NCI-H510A treated with DMSO at 0.1 percent for 48 hours (cell line): ENCODE data around the gene ADD1.

Experiments
- DNase-seq: peaks from one replicate; lab custom pipeline; 2025; lab: John Stamatoyannopoulos, UW

ADD1 gene

DNA sequence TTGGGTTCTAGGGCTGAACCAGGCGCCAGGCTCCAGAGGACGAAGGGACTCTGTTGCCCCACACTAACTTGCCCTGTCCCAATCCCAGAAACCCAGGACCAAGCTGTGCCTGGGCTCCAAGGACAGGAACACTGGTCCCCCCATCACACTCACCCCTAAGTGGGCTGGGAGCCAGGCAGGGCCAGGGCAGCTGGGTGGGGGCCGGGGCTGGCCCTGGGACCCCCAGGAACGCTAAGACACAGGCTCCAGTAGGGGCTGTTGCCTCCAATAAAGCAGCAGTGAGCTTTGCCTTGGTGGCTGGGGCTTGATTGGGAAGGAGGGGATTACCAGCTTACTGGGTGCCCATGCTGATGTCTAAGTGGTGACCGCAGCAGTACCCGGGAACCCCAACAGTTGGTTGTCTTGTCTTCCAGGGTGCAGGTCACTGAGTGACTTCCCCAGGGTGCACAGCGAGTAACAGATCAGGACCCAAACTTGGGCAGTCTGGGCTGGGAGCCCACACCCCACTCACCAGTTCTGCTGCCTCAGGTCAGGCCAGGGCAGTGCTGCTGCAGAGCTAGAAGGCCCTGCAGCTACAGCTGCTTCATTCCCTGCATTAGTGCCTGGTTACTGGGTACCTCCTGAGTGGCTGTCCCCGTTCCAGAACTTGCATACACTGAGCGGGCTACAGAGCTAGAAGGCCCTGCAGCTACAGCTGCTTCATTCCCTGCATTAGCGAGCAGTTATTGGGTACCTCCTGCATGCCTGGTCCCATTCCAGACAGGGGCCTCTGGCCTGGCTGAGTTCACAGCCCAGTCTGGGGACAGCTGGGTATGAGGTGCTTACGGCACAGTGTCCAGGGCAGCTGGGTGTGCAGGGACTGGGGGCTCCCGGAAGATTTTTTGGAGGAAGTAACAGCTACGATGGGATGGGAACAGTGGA is 9.4 kb upstream of the ADD1 start:
- no peak for DNase-seq

DNA sequence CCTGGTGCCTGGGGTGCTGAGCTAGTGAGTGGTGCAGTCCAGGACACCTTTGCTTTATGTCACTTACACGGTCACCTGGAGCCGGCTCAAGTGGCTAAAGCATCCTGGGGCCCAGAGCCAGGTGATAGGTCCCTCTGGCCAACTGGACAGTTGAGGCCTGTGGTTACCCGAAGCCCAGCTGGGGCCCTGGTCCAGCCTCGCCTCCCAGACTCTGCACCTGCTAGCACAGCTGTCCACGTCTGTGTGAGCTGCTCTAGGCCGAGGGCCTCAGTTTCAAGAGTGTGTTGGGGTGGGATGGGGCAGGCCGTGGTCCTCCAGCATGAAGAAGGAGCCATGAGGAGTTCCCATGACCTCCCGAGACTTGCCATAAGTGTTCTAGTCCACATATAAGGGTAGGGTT is 7.7 kb upstream of the ADD1 start:
- no peak for DNase-seq

GRCh38 chr4:2836391-2836859 is 7.2 kb upstream of the ADD1 start:
- DNase-seq = no peak

- DNase-seq = no peak
Measured at GRCh38 chr4:2837110-2837903, 6.3 kb upstream of the ADD1 start.

- DNase-seq = no peak
Measured at GRCh38 chr4:2837904-2838496, 5.6 kb upstream of the ADD1 start.

- DNase-seq = no peak
Measured at GRCh38 chr4:2839060-2839459, 4.6 kb upstream of the ADD1 start.

DNA sequence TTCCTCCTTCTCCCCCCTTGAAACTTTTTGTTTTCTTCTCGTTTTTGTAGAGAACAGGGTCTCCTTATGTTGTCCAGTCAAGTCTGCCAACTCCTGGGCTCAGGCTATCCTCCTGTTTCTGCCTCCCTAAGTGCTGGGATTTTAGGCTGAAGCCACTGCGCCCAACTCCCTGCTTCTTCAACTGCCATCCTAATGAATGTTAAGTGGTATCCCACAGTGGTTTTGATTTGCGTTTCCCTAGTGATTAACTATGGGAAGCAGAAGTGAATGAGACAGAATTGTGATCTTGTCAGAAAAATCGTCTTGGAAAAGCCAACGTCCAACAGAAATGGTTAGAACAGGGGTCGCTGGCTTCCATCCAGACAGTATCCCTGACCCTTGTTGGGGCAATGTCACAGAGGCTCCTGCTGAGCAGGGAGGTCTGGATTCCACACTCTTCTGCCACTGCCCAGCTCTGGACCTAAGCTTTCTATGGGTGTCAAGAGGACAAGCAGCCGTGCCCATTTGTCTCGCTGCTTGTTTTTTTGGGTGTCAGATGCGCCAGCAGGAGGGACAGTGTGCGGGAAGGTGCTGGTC is 869 bp upstream of the ADD1 start:
- no peak for DNase-seq

DNA sequence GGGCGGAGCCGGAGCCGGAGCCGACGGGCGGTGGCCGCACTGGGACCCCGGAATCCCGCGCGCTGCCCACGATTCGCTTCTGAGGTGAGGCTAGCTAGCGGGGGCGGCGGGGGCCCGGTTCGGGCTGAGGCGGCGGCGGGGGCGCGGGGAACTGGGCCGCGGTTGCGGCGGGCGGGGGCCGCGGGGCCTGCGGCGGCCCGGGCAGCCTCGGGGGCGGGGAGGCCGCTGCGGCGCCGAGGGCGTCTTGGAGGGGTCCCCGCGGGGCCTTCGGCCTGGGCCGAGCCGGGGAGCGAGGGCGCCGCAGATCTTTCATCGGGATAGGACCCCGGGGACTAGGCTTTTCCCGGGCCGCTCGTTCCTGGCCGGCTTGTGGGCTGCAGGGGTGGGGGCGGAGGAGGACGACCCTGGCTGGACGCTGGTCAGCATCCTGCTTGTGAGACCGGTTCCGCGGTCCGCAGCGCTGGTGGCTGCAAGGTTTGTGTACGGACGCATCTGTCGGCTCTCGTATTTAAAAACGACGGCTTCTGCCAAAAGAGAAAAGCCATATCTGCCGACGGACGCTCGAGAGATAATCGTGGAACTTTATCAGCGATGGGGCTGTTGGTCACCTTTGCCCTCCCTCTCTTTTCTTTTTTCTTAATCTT is 419 bp downstream of the ADD1 start:
- no peak for DNase-seq

- DNase-seq = no peak
Measured at GRCh38 chr4:2846172-2846571, 2.5 kb downstream of the ADD1 start.

DNA sequence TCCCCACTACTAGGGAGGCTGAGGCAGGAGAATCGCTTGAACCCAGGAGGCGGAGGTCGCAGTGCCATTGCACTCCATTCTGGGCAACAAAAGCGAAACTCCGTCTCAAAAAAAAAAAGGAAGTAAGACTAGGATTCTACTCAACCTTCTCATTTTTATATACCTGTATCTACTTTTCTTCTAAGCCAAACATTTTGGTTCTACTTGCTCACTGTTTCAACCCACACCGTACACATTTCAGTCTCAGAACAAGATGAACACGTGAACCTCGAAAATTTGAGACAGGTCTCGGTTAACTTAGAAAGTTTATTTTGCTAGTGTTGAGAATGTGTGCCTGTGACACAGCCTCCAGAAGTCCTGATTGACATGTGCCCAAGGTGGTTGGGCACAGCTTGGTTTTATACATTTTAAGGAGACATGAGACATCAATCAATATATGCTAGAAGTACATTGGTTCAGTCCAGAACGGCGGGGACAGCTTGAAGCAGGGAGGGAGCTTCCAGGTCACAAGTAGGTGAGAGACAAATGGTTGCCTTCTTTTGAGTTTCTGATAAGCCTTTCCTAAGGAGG is 3.7 kb downstream of the ADD1 start:
- no peak for DNase-seq

DNA sequence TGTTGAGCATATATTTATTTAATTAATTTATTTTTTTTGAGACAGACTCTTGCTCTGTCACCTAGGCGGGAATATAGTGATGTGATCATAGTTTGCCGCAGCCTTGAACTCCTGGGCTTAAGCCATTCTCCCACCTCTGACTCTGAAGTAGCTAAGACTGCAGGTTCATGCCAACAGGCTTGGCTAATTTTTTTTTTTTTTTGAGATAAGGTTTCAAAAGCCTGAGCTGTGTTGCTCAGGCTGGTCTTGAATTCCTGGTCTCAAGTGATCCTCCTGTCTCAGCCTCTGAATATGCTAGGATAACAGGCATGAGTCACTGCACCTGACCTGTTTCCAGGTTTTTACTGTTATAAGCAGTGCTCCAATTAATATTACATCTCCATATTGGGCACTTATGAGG is 4.8 kb downstream of the ADD1 start:
- DNase-seq = no peak

- no peak for DNase-seq
Measured at GRCh38 chr4:2849267-2850152, 5.9 kb downstream of the ADD1 start.

- DNase-seq = no peak
Measured at GRCh38 chr4:2850966-2851798, 7.5 kb downstream of the ADD1 start.

DNA sequence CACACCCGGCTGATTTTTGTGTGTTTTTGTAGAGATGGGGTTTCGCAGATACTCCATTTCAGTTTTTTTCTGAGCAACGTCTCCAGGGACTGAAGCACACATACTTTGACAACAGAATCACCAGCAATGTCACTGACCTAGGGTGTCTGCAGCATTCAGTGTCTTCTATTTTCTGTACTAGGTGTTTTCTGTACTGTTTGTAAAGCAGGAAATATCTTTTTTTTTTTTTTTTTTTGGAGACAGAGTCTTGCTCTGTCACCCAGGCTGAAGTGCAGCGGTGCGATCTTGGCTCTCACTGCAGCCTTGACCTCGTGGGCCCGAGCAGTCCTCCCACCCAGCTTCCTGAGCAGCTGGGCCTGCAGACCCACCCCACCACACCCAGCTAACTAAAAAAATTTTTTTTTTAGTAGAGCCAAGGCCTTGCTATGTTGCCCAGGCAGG is 8.9 kb downstream of the ADD1 start:
- no peak for DNase-seq

- no peak for DNase-seq
Measured at GRCh38 chr4:2855584-2855983, 11.9 kb downstream of the ADD1 start.

DNA sequence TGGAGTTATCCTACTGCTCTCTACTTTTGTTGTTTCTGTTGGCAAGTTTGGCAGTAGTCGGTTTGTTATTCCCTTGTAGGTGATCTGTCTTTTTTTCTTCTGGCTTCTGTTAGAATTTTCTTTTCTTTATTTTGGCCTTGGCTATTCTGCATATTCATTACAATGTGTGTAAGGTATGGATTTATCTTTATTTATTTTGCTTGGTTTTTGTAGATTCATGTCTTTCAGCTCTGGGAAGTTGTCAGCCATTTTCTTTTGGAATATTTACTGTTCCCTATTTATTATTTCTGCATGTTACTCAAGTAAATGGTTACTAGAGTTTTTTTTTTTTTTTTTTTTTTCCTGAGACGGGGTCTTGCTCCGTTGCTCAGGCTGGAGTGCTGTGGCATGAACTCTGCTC is 12.6 kb downstream of the ADD1 start:
- DNase-seq = no peak

DNA sequence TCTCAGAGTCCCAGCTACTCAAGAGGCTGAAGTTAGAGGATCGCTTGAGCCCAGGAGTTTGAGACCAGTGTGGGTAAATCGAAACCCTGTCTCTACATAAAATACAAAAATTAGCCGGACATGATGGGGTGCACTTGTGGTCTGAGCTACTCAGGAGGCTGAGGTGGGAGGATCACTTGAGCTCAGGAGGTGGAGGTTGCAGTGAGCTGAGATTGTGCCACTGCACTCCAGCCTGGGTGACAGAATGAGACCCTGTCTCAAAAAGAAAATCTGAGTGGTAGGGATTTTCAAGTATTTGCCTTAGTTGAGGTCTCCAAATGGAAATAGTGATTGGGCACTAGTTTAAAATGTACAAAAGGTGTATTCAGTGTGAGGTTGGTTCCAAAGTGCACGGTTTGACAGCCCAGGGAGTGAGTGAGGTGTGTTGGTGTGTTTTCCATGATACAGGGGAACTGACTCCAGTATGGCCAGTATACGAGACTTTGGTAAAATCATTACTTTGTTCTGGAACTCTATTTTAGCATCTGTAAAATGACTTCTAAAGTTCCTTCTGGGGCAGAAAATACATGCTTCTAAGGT is 13.8 kb downstream of the ADD1 start:
- DNase-seq = no peak

DNA sequence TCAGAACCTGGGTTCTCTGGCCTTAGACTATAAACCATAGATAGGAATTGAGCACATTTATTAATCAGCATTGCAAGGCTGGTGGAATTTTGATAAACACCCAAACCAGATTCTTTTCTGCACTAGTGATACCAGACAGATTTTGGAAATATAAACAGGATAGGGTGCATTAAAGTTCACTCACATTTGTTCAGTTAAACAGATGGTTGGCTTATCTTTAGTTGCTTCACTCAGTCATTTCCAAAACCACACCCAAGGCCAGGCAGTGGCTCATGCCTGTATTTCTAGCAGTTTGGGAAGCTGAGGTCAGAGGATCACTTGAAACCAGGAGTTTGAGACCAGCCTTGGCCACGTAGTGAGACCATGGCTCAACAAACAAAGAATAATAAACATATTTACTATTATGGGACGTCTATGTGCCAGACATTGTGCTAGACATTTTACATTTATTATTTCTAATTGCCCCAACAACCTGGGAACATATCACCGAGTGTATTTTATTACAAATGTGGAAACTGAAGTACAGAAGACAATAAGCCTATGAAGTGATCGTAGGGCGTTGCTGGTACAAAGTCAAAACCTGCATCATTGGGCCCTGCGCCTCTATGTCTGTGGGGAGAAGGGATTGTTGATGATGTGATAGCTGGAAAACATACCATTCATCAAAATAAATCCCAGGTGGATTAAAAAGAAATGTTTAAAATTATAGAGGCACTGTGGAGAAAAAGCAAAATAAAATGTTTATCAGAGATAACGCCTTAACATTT is 15.0 kb downstream of the ADD1 start:
- DNase-seq = no peak
